Osteoblast (primary cell): ENCODE data around the gene THAP8. TPM values are rescaled to one million over a fixed set of nuclear protein-coding genes. Genes with fewer than 3 reads are reported as not detected.

Experiments
- DNase-seq: peaks from one replicate; pipeline ENCODE4 v3.0.0; 2011; ENCODE audit warnings: low spot score, mixed read lengths; ENCODE audit not compliant: insufficient read length; ENCODE audit errors: missing footprints
- H2AFZ ChIP-seq: 2 replicates; pipeline ENCODE4 v1.6.0; 2011; ENCODE audit warnings: mild to moderate bottlenecking, low read length
- H3K27ac ChIP-seq: 2 replicates; pipeline ENCODE4 v1.5.1; 2011; ENCODE audit warnings: mild to moderate bottlenecking, low read depth, low read length, moderate library complexity
- H3K27me3 ChIP-seq: 2 replicates; pipeline ENCODE4 v1.6.0; 2012; ENCODE audit warnings: mild to moderate bottlenecking, control low read depth, inconsistent platforms, low read length, moderate library complexity; ENCODE audit not compliant: insufficient read depth
- H3K36me3 ChIP-seq: 2 replicates; pipeline ENCODE4 v1.5.1; 2011; ENCODE audit warnings: mild to moderate bottlenecking, low read length, control low read depth, moderate library complexity; ENCODE audit not compliant: insufficient read depth
- H3K4me1 ChIP-seq: 2 replicates; pipeline ENCODE4 v1.5.1; 2011; ENCODE audit warnings: mild to moderate bottlenecking, low read length, control low read depth, moderate library complexity; ENCODE audit not compliant: insufficient read depth
- H3K4me2 ChIP-seq: 2 replicates; pipeline ENCODE4 v1.6.0; 2011; ENCODE audit warnings: mild to moderate bottlenecking, low read length; ENCODE audit not compliant: insufficient read depth
- H3K4me3 ChIP-seq: fragments of 200-600 bp; sonication (generic); 3 replicates; pipeline ENCODE4 v1.5.1; 2012; ENCODE audit warnings: mild to moderate bottlenecking, low read length, inconsistent platforms; ENCODE audit not compliant: insufficient read depth
- H3K79me2 ChIP-seq: 2 replicates; pipeline ENCODE4 v1.6.0; 2012; ENCODE audit warnings: mild to moderate bottlenecking, low read length, control low read depth, inconsistent platforms; ENCODE audit not compliant: insufficient read depth
- H3K9me3 ChIP-seq: 2 replicates; pipeline ENCODE4 v1.5.1; 2011; ENCODE audit warnings: low read depth, low read length, control low read depth
- H4K20me1 ChIP-seq: 2 replicates; pipeline ENCODE4 v1.6.0; 2012; ENCODE audit warnings: mild to moderate bottlenecking, low read length, control low read depth; ENCODE audit not compliant: insufficient read depth
- total RNA-seq: library from RNA; depleted of rRNA; stranded (reverse); fragments of >200 nt; gene quantifications from 2 replicates; pipeline ENCODE4 v1.2.3, GENCODE V29; 2012
- TF ChIP-seq, protein P1 (sequence below): IDR thresholded peaks from 2 replicates; pipeline ENCODE4 v1.5.1; 2011; ENCODE audit warnings: mild to moderate bottlenecking, low read depth, low read length, moderate library complexity; ENCODE audit errors: extremely low read depth

Gene THAP8
- total RNA-seq, 1 donor, result 5.1 TPM

- no peak overlapping the region for H3K27ac ChIP-seq
- H4K20me1 ChIP-seq, result no peaks in the 10 kb centered on the region
- TF ChIP-seq, protein P1, sequence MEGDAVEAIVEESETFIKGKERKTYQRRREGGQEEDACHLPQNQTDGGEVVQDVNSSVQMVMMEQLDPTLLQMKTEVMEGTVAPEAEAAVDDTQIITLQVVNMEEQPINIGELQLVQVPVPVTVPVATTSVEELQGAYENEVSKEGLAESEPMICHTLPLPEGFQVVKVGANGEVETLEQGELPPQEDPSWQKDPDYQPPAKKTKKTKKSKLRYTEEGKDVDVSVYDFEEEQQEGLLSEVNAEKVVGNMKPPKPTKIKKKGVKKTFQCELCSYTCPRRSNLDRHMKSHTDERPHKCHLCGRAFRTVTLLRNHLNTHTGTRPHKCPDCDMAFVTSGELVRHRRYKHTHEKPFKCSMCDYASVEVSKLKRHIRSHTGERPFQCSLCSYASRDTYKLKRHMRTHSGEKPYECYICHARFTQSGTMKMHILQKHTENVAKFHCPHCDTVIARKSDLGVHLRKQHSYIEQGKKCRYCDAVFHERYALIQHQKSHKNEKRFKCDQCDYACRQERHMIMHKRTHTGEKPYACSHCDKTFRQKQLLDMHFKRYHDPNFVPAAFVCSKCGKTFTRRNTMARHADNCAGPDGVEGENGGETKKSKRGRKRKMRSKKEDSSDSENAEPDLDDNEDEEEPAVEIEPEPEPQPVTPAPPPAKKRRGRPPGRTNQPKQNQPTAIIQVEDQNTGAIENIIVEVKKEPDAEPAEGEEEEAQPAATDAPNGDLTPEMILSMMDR, result no peak
- no peak for DNase-seq
- H3K36me3 ChIP-seq, result peaks cover 55% of the 10 kb centered on the region
- no peak overlapping the region for H3K4me2 ChIP-seq
- no peaks in the 10 kb centered on the region for H3K4me1 ChIP-seq
- no peak overlapping the region for H3K4me3 ChIP-seq
- no peaks in the 10 kb centered on the region for H3K27me3 ChIP-seq
- no peaks in the 10 kb centered on the region for H3K9me3 ChIP-seq
- no peak overlapping the region for H2AFZ ChIP-seq
- no peaks in the 10 kb centered on the region for H3K79me2 ChIP-seq
Observed at GRCh38 chr19:36023432-36023831, 30.7 kb downstream of the THAP8 start.

DNA sequence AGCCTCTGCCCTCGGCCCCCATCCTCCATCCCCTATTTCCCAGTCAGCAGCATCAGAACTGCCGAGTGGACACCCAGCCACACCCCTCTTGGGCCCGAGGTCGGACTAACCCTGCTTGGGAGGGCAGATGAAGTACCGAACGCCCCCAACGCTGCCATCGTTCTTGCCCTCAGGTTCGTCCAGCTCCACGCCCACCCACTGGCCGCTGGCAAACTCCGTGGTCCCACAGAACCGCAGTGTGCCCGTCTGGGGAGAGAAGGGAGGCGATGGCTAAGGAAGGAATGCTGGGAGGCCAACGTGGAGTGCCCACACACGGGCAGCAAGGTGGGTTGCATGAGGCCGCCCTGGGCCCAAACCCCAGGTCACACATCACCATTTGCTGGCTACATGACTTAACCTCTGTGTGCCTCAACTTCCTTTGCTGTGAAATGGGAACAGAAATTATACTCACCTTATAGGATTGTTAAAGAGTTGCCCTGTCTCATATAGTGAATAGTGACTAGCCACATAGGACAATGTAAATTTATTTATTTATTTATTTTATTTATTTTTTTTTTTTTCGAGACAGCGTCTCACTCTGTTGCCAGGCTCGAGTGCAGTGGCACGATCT lies 34.9 kb downstream of the THAP8 start:
- TF ChIP-seq, protein P1, result no peak
- peaks cover 60% of the 10 kb centered on the region for H3K36me3 ChIP-seq

DNA sequence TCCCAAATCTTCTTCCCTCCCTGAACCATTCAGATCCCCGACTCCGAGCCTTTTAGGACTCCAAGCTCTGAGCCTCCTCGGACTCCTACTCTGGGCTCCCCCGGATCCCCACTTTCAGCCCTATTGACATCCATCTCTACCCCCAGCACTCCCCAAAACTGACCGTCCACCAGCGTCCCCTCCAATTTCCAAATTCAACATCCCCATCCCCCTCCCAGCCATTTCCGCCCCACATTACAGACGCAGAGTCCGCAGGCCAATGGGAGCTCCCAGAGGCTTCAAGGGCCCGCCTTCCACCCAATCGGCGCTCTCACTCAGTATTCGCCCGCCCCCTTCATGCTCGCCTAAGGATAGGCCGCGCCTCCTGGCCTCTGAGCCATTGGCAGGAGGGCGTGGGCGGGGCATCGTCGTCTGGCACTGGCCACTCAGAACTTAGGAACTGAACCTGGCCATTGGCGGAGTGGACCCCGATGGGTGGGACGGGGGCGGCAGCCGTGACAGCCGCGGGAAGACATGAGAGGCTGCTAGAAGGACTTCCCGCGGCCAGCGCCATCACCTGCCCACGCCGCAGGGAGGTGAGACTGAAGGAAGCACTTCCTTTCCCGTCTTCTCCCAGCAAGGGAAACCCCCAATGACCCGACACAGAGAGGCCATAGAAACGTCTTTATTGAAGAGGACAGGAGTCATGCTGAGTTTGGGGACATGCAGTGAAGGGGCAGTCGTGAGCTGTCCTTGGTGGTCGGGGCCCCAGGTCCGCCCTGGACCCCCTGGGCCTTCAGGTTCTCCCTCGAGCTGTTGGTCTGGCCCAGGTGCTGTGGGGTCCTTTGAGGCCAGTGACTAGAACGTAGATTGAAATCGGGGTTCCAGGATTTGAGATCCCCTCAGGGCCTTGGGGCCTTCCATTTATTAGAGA lies 39.8 kb downstream of the THAP8 start, which contains the start of gene ALKBH6:
ALKBH6 (minus strand) TSS at position 202 of the 913 bp plus-strand sequence. CDS start 816 bp downstream, outside the sequence.
- Histone ChIP-seq H3K4me3 (peak within 1 kb of the TSS; percentile 97), H2AFZ (peak within 1 kb of the TSS; percentile 93), H3K27ac (peak within 1 kb of the TSS; percentile 90), H3K27me3 (no peaks in the 10 kb centered on the region), H3K79me2 (peaks cover 14% of the 10 kb centered on the region), H3K9me3 (no peaks in the 10 kb centered on the region), H3K4me1 (peaks cover 16% of the 10 kb centered on the region), H3K36me3 (peaks cover 35% of the 10 kb centered on the region), H4K20me1 (no peaks in the 10 kb centered on the region), H3K4me2 (peak within 1 kb of the TSS; percentile 95)
- peak; percentile 100 for DNase-seq
- TF ChIP-seq, protein P1, result no peak

More for the DNA sequence above, 34.9 kb downstream of the THAP8 start:
- H3K4me3 ChIP-seq, result no peak overlapping the region
- no peak overlapping the region for H3K4me2 ChIP-seq
- no peak overlapping the region for H3K27ac ChIP-seq
- H3K4me1 ChIP-seq, result peaks cover 4% of the 10 kb centered on the region
- H3K79me2 ChIP-seq, result no peaks in the 10 kb centered on the region
- no peaks in the 10 kb centered on the region for H3K9me3 ChIP-seq
- H3K27me3 ChIP-seq, result no peaks in the 10 kb centered on the region
- no peaks in the 10 kb centered on the region for H4K20me1 ChIP-seq
- no peak overlapping the region for H2AFZ ChIP-seq
- no peak for DNase-seq
